ENCODE results near the gene FAM174B.

FAM174B gene

DNA sequence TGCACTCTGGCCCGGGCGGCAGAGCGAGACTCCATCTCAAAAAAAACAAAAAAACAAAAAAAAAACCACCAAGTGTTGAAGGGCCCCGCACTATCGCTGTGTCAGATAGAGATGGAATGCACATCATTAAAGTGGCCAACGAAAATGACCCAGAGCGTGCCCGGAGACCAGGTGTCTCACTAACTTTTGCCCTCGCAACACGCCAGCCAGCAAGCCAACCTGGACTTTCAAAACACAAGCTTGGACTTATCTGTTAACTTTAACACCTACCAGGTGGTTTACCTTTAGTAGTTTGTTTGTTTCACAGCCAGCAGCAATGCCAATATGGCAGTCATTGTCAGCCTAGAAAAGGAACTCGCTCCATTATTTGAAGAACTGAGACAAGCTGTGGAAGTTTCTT, 28.6 kb downstream of the FAM174B start:
- Mint-ChIP-seq H3K4me3 (no peak overlapping the region), H3K27ac (no peak overlapping the region), H3K36me3 (ENCODE audit: low read depth) (no peaks in the 10 kb centered on the region), H3K9me3 (no peaks in the 10 kb centered on the region), H3K27me3 (no peaks in the 10 kb centered on the region), H3K4me1 (ENCODE audit: low read depth) (no peaks in the 10 kb centered on the region)
- intact Hi-C loops (cut with micrococcal nuclease): no loop called here

DNA sequence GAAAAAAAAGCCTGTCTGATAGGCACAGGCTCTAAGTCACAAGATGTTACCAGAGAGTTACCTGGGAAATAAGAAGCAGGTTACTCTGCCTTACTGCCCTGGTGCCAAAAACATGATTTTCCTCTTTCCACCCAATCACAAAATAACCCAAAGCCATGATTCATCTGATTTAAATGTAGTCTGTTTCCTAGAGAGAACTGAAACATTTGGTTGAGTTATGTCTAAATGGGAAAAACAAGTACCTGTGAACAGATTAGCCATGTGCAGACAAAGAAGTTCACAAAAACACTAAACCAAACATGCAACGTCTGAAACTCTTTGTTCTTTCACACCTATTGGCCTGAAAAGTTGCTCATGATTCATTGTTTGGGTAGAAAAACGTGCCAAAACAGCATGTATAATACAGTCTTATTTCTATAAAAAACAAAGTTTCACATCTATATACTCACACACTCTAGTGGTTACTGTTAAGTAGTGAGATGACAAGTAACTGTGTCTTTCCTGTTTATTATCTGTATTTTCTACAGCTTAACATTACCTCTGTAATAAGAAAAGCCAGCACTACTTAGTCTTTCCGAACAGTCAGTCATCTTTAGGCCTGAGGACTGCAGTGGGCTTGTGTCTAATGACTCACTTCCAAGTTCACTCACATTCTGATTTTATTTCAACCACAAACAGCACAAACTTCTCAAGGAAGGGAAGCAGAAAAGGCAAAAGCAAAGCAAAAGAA, 30.2 kb downstream of the FAM174B start:
- Mint-ChIP-seq H3K36me3 (ENCODE audit: low read depth) (no peaks in the 10 kb centered on the region), H3K4me1 (ENCODE audit: low read depth) (no peaks in the 10 kb centered on the region), H3K27ac (no peak overlapping the region), H3K4me3 (no peak overlapping the region), H3K9me3 (no peaks in the 10 kb centered on the region), H3K27me3 (no peaks in the 10 kb centered on the region)
- intact Hi-C loops (cut with micrococcal nuclease): no loop called here

DNA sequence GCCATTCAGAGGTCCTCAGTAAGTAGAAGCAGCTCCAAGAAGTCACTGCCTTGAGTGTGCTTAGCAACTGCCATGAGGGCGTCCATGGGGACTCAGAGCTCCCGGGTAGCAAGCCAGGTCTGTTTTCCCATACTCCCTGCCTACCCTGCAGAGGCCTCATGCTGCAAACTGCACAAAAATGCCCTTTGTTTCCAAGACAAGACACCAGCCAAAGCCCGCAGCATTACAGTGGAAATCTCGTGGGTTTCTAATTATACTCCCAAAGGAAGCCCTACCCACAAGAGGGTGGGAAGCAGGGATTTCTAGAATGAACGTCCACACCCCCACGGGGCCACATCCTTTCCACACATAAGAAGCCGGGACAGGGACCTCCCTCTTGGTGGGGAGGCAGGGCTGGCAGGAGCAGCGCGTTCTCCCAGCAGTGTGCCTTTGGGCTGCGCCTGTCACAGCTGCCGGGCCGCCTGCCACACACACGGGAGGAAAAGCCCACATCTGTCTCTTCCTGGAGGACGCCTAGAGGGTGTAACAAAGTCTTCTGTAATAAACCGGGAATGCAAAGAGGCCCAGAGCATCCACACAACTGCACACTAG, 31.1 kb downstream of the FAM174B start:
- intact Hi-C loops (cut with micrococcal nuclease): no loop called here
- Mint-ChIP-seq H3K9me3 (no peaks in the 10 kb centered on the region), H3K27ac (no peak overlapping the region), H3K27me3 (no peaks in the 10 kb centered on the region), H3K4me1 (ENCODE audit: low read depth) (no peaks in the 10 kb centered on the region), H3K4me3 (no peak overlapping the region), H3K36me3 (ENCODE audit: low read depth) (no peaks in the 10 kb centered on the region)

DNA sequence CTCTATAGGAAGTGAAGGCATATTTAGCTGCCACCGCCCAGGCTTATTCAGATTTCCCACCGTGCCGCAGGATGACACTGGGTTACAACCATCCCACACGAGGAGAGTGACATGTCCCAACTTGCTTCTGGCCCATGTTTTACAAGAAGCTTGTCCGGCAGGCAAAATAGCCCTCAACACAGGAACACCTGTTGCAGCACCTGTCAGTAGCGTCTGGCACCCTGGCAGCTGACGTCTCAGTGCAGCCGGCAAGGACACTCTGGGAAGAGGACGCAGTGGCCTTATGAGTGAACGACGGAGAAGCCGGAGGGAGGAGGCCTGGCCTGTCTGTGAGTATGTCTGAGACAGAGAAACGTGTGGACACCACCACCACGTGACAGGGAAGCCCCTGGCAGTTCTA, 32.1 kb downstream of the FAM174B start:
- no peak overlapping the region for H3K4me3 Mint-ChIP-seq
- no peaks in the 10 kb centered on the region for H3K4me1 Mint-ChIP-seq (ENCODE audit: low read depth)
- intact Hi-C loops (cut with micrococcal nuclease): no loop called here
- H3K9me3 Mint-ChIP-seq: no peaks in the 10 kb centered on the region
- H3K27me3 Mint-ChIP-seq: no peaks in the 10 kb centered on the region
- H3K27ac Mint-ChIP-seq: no peak overlapping the region
- H3K36me3 Mint-ChIP-seq (ENCODE audit: low read depth): no peaks in the 10 kb centered on the region

DNA sequence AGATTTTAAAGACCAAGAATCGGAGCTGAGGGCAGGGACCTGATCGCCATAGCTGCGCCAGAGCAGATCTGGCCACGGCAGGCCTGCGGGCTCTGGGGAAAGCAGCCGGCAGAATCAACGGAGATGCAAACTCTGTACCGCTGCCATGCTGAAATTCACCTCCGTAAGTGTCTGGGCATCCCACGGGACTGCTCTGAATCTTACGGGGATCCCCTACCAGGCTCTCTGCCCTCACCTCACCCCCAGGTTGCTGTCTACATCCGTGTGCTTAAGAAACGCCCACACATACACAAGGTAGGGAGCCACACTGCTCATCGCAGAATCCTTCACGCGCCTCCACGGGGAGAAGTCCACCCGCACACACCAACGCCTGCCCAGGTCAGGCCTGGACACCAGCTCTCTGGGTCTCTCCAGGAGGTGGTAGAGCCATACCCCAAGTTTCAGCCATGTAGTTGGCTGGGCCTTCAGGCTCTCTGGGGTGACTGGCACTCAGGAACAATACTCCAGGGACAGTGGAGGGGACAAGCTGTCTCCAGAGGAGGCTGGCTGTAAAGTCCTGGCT, 33.5 kb downstream of the FAM174B start:
- no peaks in the 10 kb centered on the region for H3K36me3 Mint-ChIP-seq (ENCODE audit: low read depth)
- no peak overlapping the region for H3K27ac Mint-ChIP-seq
- no peaks in the 10 kb centered on the region for H3K4me1 Mint-ChIP-seq (ENCODE audit: low read depth)
- intact Hi-C loops (cut with micrococcal nuclease): no loop called here
- no peaks in the 10 kb centered on the region for H3K27me3 Mint-ChIP-seq
- no peak overlapping the region for H3K4me3 Mint-ChIP-seq
- no peaks in the 10 kb centered on the region for H3K9me3 Mint-ChIP-seq

DNA sequence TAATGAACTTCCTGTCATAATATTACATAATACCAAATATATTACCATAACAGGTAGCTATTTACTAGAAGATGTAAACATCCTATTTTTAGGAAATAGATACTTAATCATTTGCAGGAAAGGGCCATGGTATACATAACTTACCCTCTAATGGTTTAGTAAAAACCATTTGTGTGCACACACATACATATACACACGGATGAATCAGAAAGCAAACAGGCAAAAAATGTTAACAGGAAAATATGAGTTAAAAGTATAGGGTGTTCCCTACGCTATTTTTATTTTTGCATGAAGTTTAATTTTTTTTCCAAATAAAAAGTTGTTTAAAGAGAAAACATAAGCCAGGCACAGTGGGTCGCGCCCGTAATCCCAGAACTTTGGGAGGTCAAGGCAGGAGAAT, 34.6 kb downstream of the FAM174B start:
- Mint-ChIP-seq H3K9me3 (no peaks in the 10 kb centered on the region), H3K4me1 (ENCODE audit: low read depth) (no peaks in the 10 kb centered on the region), H3K27me3 (no peaks in the 10 kb centered on the region), H3K36me3 (ENCODE audit: low read depth) (no peaks in the 10 kb centered on the region), H3K27ac (no peak overlapping the region), H3K4me3 (no peak overlapping the region)
- intact Hi-C loops (cut with micrococcal nuclease): no loop called here

DNA sequence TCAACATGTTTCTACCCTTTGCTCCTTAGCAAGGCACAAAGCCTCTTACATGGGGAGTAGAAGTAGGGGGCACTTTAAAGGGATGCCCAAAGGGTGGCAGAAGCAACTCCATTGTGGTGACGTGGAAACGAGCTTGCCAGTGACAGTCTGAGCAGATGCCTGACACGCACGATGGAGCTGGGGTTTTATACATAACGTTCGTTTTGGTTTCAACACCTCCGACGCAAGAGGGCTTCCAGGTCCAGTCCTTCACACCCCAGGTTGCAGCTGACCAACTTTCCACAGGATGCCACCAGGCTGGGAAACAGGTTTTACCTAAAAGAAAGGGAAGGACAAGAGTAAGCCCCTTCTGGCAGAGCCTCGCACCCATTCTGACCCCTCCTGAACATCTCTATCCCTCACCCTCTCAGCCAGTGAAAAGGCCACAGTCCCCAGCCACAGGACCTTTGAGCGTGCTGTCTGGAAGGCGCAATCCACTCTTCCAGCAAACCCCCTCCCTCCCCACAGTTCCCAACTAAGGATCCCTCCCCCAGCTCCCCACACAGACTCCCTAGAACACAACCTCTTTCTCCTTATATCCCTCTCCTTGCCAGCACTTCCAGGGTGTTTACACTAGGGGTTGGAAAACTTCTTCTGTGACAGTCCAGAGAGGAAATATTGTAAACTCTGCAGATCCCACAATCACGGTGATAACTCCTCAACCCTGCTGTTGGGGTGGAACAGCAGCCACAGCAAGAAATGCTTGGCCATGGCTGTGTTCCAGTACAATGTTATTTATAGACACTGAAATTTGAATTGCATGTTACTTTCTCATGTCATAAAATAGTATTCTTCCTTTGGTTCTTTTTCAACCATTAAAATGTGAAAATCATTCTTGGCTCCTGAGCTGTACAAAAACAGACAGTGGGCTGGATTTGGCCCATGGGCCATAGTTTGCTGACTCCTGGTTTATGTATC, 36.2 kb downstream of the FAM174B start:
- no peak overlapping the region for H3K27ac Mint-ChIP-seq
- H3K4me3 Mint-ChIP-seq: no peak overlapping the region
- H3K9me3 Mint-ChIP-seq: no peaks in the 10 kb centered on the region
- no peaks in the 10 kb centered on the region for H3K36me3 Mint-ChIP-seq (ENCODE audit: low read depth)
- H3K4me1 Mint-ChIP-seq (ENCODE audit: low read depth): no peaks in the 10 kb centered on the region
- intact Hi-C loops (cut with micrococcal nuclease): no loop called here
- no peaks in the 10 kb centered on the region for H3K27me3 Mint-ChIP-seq

DNA sequence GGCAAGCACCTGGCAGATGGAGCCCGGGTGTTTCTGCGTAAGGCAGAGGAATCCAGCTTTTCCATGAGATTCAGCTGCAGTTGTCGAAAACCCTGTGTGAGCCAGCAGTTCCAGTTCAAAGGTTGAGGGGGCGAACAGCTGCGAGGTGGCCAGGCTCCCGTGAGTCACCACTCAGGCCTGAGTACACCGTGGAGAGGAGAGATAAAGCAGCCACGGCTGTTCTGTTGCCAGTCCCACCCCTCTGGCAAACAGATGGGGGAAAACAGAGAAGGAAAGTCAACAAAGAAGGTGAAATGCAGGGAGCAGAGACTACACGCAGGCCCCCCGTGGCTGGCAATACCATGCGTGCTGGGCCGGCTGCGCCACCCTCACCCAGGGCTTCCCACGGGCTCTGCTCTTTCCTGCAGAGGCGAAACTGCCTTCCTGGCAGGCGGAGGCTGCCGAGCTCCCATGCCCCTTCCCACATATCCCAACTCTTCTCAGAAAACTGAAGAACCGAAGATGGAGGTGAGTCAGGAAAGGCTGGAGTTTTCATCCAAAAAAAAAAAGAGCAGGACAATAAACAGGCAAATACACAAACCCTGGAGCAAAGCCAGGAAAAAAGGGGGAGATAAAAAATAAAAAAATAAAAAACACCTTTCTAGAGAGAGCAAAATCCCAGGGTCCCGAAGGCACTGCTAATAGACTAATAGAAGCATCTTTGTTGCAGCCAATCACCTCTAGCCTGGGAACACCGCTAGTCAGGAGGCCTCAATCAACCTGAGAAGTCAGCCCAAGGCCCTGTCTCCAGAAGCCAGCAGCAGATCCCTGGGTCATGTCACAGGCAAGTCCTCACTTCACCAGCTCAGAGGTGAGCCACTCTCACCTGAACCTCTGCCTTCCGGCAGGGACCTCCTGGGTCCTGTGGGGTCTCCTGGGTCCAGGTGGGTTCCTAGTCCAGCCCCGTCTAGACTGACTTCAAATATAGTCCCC, 37.7 kb downstream of the FAM174B start:
- H3K9me3 Mint-ChIP-seq: no peaks in the 10 kb centered on the region
- no peaks in the 10 kb centered on the region for H3K27me3 Mint-ChIP-seq
- H3K4me1 Mint-ChIP-seq (ENCODE audit: low read depth): no peaks in the 10 kb centered on the region
- H3K36me3 Mint-ChIP-seq (ENCODE audit: low read depth): no peaks in the 10 kb centered on the region
- H3K4me3 Mint-ChIP-seq: no peak overlapping the region
- intact Hi-C loops (cut with micrococcal nuclease): no loop called here
- H3K27ac Mint-ChIP-seq: no peak overlapping the region

DNA sequence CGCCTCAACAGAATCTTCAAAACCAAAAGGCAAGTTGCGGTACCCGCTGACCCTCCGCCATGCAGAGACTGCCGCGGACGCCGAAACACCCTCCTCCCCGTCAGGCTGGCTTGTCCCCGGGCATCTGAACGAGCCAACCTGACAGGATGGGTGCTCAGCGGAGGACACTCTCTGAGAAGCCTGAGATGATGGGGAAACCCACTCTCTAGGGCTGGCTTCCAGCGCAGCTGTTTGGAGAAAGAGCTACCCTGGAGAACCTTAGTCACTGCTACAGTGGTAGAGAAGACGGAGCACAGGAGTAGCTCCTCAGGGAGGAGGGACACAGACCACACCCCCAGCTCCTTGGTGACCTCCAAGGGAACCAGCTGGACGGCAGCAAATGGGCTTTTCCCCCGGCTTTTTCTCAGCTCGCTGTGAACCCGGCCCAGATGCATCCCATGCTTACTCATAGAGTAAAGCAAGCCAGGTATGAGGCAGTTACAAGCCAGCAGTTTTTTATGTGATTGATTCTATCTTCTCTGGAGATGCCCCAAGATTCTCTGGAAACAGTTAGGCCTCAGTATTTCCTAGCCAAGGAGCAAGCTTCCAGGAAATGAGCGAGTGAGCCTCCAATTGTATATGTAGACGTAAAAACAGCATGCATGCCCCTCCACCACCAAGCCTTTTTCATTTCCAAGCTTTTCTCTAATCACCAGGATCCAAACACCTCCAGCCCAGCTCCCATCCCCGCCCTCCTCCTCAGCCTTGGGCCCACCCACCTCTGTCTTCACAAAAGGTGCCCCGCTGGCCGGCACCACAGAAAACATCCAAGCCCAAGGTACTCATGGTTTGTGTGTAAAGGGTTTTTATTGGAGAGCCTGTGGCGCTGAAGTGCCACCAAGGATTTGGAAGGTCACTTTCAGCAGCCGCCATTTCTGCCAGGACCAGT, 38.7 kb downstream of the FAM174B start:
- H3K36me3 Mint-ChIP-seq (ENCODE audit: low read depth): no peaks in the 10 kb centered on the region
- no peaks in the 10 kb centered on the region for H3K27me3 Mint-ChIP-seq
- H3K27ac Mint-ChIP-seq: no peak overlapping the region
- H3K4me1 Mint-ChIP-seq (ENCODE audit: low read depth): no peaks in the 10 kb centered on the region
- intact Hi-C loops (cut with micrococcal nuclease): no loop called here
- no peak overlapping the region for H3K4me3 Mint-ChIP-seq
- H3K9me3 Mint-ChIP-seq: no peaks in the 10 kb centered on the region

DNA sequence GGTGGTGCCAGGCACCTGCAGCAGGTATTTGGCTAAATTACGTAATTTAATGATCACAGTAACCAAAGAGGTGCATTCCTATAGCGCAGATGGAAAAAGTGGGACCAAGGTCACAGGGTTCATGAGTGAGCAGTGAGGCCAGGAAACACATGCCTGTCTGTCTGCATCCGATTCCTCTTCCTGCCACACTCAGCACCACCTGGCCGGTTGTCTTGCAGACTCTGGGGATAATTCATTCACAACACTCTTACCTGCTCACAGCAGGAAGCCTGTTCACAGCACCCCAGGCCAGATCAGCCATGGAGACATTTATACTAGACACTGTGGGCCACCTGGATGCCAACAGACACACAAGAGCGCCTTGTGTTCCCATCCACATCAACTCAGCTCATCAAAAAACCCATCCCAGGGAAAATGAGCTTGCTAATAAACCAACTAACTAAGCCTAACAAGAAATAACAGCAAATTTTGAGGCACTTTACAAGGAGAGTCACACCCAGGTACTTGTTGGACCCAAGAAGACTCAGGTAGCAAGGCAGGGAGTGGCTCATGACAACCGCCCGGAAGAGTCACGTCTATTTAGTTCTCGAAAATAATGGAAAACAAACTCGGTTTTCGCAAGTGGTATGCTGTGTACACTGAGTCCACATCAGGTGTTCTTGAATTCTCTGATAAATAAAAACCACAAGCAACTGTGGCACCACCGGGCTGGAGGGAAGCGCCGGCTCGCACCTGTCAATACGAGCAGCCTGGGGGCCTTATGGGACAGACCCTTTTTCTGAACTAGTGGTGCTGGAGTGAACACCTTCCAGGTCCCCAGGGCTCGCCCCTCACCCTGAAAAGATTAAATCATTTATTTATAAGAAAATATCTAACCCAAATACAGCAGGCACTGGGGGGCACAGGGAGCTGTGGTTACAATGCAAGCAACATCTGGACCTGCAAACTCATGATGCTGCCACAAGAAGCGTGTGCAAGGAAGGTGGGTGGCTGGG, 40.5 kb downstream of the FAM174B start:
- Mint-ChIP-seq H3K4me1 (ENCODE audit: low read depth) (no peaks in the 10 kb centered on the region), H3K27ac (no peak overlapping the region), H3K9me3 (no peaks in the 10 kb centered on the region), H3K36me3 (ENCODE audit: low read depth) (no peaks in the 10 kb centered on the region), H3K4me3 (no peak overlapping the region), H3K27me3 (no peaks in the 10 kb centered on the region)
- intact Hi-C loops (cut with micrococcal nuclease): no loop called here

DNA sequence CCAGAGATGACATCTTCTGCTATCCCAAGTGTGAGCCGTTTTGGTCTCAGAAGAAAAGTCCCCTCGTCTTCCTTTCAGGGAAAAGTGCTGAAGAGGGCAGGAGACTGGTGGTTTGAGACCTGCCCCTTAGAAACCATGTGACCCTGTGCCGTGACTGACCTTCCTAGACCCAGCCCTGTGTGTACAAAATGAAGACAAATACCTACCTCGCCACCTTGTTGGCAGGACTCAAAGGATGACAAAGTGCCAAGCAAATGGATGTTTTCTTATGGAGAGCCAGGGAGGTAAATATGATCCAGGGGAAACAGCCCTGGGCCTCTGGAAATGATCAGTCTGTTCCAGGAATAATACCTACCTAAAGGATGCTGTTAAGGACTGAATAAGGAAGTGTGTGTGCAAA, 41.3 kb downstream of the FAM174B start:
- no peaks in the 10 kb centered on the region for H3K9me3 Mint-ChIP-seq
- intact Hi-C loops (cut with micrococcal nuclease): no loop called here
- no peak overlapping the region for H3K4me3 Mint-ChIP-seq
- H3K27ac Mint-ChIP-seq: no peak overlapping the region
- H3K27me3 Mint-ChIP-seq: no peaks in the 10 kb centered on the region
- no peaks in the 10 kb centered on the region for H3K36me3 Mint-ChIP-seq (ENCODE audit: low read depth)
- H3K4me1 Mint-ChIP-seq (ENCODE audit: low read depth): no peaks in the 10 kb centered on the region

DNA sequence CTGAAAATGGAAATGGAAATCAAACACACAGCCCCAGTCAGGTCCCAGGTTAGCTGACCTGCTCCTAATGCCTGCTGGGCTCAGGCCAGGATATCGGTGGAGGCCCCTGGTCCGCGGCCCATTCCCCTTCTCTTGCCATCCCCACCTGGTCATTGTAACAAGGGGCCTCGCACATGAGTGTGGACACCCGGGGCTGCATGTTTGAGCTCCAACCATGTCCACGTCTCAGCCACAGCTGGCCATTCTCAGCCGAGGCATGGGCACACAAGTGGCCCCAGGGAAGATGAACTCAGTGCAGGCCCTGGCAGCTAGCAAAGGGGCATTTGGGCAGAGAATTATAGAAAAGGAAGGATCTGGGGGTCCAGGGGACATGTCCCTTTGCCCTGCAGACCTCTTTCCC, 41.7 kb downstream of the FAM174B start:
- H3K4me3 Mint-ChIP-seq: no peak overlapping the region
- no peaks in the 10 kb centered on the region for H3K36me3 Mint-ChIP-seq (ENCODE audit: low read depth)
- no peaks in the 10 kb centered on the region for H3K9me3 Mint-ChIP-seq
- H3K27me3 Mint-ChIP-seq: no peaks in the 10 kb centered on the region
- intact Hi-C loops (cut with micrococcal nuclease): no loop called here
- H3K4me1 Mint-ChIP-seq (ENCODE audit: low read depth): no peaks in the 10 kb centered on the region
- H3K27ac Mint-ChIP-seq: no peak overlapping the region

Data from dendritic cell treated with granulocyte-macrophage colony-stimulating factor and Interleukin-4, amounts not matched to agents 40 ng/mL and 50 ng/mL, for 4 days (primary cell).